Peyer's patch (tissue), 4 donors: ENCODE results near the gene ATXN3. TPM values are rescaled to one million over a fixed set of nuclear protein-coding genes. Genes with fewer than 3 reads are reported as not detected.
A peak's percentile ranks its signal among the peaks of the same experiment; 100 is the strongest.
"Not testable (repeated sequence)": the region's sequence is repeated elsewhere in the genome, so short reads cannot be mapped to it uniquely, and the experiment has no call there.

ENCODE experiments used
- DNase-seq, 3 donors: peaks; one replicate each; pipeline ENCODE4 v3.0.0-alpha.2; 2017 to 2019
- H3K27ac ChIP-seq, 4 donors: fragments of 200-600 bp; sonication (generic); one replicate each; pipeline ENCODE4 v1.5.1; 2016 to 2019
- H3K27me3 ChIP-seq, 2 donors: fragments of 200-600 bp; sonication (generic); one replicate each; pipeline ENCODE4 v1.5.1; 2019
- H3K36me3 ChIP-seq, 3 donors: fragments of 200-600 bp; sonication (generic); one replicate each; pipeline ENCODE4 v1.5.1; 2016 to 2019
- H3K4me1 ChIP-seq, 4 donors: fragments of 200-600 bp; sonication (generic); one replicate each; pipeline ENCODE4 v1.5.1; 2016 to 2019
- H3K4me3 ChIP-seq, 4 donors: fragments of 200-600 bp; sonication (generic); 1 replicate in 3 of 4; 2 replicates in 1 of 4; pipeline ENCODE4 v1.5.1; 2016 to 2019; ENCODE audit warnings: mild to moderate bottlenecking in 1 of 4
- H3K9me3 ChIP-seq, 4 donors: fragments of 200-600 bp; sonication (generic); one replicate each; pipeline ENCODE4 v1.5.1; 2016 to 2019; ENCODE audit warnings: mild to moderate bottlenecking in 1 of 4
- POLR2A ChIP-seq, 2 donors: fragments of 450-650 bp; IDR thresholded peaks; one replicate each; pipeline ENCODE4 v1.5.1; 2017; ENCODE audit warnings: antibody characterized with exemption in 2 of 2, mild to moderate bottlenecking in 2 of 2, moderate library complexity in 2 of 2
- total RNA-seq, 4 donors: library from RNA; depleted of rRNA; stranded (reverse); fragments of >200 nt; gene quantifications; one replicate each; pipeline ENCODE4 v1.1.0, GENCODE V29; 2016
- TF ChIP-seq, protein P1 (sequence below), 6 experiments: fragments of 450-650 bp in 4 of 6; fragments of 200-600 bp in 2 of 6; sonication (generic) in 1 of 6; IDR thresholded peaks; one replicate each; pipeline ENCODE4 v1.5.1; 2017 to 2019; ENCODE audit warnings: antibody characterized with exemption in 6 of 6, mild to moderate bottlenecking in 3 of 6, moderate library complexity in 1 of 6

Gene ATXN3
- total RNA-seq, 4 donors from 2014 or later: 13.3 to 156 (median 23.3) TPM

DNA sequence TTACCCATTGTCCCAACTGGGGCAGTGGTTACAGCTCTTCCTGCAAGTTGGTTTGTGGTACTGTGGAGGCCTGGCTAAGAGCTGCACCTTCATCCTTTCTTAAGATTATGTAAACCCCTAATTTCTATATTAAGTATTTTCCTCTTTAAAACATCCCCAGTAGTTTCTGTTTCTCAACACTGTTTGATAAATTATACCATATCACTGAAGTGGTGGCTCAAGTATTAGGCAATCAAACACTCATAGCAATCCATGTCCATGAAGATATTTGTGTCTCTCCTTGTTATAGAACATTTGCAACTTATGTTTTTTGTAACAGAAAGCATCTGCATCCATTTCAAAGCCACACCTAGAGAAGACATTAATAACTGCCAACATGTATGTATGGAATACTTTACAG, 31.8 kb downstream of the ATXN3 start:
- H3K4me1 ChIP-seq: no peaks in the 10 kb centered on the region
- no peaks in the 10 kb centered on the region for H3K9me3 ChIP-seq
- H3K27ac ChIP-seq: no peak overlapping the region
- no peaks in the 10 kb centered on the region for H3K27me3 ChIP-seq
- no peak overlapping the region for H3K4me3 ChIP-seq
- no peak for DNase-seq
- H3K36me3 ChIP-seq: peaks cover 0 to 60% (median 0%) of the 10 kb centered on the region in 3 donors
- TF ChIP-seq POLR2A (IDR thresholded peaks at IDR 0.05): no peak

DNA sequence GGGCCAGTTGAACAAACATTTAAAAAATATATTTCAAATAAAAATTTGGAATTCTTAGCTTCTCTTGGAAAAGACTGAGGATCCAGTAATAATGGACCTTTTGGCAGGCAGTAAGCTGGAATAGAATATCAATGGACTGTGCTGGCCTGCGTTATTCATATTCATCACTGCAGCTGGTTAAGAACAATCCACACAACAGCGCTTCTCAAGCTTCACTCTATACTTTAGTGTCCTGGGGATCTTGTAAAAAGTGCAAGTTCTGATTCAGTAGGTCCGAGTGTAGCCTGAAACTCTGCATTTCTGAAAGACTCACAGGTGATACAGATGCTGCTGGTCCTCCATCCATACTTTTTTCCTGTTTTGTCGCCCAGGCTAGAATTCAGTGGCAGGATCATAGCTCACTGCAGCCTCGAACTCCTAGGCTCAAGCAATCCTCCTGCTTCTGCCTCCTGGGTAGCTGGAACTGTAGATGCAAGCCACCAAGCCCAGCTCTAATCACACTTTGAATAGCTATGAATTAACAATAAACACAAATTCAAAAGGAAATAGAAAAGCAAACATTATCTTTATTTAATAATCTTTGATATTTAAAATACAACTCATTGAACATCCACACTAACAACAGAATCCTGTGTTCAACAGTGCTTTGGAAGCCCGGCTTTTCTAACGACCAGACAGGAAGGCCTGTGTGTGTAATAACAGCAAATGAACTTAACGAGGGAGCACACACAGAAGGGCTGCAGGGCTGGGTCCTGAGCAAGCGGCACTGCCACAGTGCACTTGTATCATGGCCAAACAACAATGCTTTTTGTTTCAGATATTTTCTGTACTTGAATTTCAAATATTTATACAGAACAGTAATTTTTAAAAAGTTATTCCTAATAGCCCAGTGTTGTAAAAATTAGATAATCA, 48.1 kb downstream of the ATXN3 start:
- Histone ChIP-seq H3K9me3 (no peaks in the 10 kb centered on the region), H3K4me1 (no peaks in the 10 kb centered on the region), H3K36me3 (peaks cover 0 to 4% (median 0%) of the 10 kb centered on the region in 3 donors), H3K4me3 (no peak overlapping the region), H3K27ac (no peak overlapping the region), H3K27me3 (no peaks in the 10 kb centered on the region)
- TF ChIP-seq, protein P1, sequence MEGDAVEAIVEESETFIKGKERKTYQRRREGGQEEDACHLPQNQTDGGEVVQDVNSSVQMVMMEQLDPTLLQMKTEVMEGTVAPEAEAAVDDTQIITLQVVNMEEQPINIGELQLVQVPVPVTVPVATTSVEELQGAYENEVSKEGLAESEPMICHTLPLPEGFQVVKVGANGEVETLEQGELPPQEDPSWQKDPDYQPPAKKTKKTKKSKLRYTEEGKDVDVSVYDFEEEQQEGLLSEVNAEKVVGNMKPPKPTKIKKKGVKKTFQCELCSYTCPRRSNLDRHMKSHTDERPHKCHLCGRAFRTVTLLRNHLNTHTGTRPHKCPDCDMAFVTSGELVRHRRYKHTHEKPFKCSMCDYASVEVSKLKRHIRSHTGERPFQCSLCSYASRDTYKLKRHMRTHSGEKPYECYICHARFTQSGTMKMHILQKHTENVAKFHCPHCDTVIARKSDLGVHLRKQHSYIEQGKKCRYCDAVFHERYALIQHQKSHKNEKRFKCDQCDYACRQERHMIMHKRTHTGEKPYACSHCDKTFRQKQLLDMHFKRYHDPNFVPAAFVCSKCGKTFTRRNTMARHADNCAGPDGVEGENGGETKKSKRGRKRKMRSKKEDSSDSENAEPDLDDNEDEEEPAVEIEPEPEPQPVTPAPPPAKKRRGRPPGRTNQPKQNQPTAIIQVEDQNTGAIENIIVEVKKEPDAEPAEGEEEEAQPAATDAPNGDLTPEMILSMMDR (IDR thresholded peaks at IDR 0.05): no peak
- no peak for TF ChIP-seq POLR2A (IDR thresholded peaks at IDR 0.05)
- no peak for DNase-seq

DNA sequence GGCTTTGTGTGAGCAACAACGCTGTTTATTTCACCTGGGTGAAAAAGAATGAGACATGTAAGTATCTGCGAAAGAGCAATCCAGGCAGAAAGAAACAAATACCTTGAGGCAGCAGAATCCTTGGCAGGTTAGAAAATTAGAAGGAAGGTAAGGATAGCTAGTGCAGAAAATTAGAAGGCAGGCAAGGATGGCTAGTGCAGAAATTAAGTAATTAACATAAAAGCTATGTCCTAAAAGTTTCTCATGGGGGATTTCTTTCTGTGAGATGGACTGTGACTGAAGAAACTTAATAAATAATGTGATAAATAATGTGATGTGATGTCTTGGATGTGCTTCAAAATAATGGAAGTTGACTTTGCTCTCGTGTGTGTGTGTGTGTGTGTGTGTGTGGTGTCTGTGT, 56.6 kb downstream of the ATXN3 start:
- Histone ChIP-seq H3K36me3 (no peaks in the 10 kb centered on the region), H3K4me3 (no peak overlapping the region), H3K27me3 (no peaks in the 10 kb centered on the region), H3K9me3 (peaks cover 0 to 7% (median 0%) of the 10 kb centered on the region in 4 donors), H3K4me1 (no peaks in the 10 kb centered on the region), H3K27ac (no peak overlapping the region)
- TF ChIP-seq POLR2A (IDR thresholded peaks at IDR 0.05): no peak
- TF ChIP-seq, protein P1 (IDR thresholded peaks at IDR 0.05): no peak
- DNase-seq: no peak

DNA sequence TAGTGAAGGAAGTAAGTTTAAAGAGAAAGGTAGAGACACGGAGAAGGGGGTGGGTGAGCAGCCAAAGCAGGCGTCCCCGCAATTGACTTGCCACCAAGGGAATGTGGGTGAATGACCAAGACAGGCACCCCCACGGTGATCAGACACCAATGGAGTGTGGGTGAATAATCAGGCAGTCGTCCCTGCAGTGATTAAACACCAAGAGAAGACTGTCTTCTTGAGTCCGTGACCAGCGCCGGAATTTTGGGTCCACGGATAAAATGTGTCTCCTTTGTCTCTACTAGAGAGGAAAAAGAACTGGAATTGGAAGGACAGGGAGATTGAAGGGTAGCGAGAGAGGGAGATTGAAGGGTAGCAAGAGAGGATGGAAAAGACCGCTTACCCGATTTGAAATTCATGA, 57.2 kb downstream of the ATXN3 start:
- H3K27ac ChIP-seq, H3K4me1 ChIP-seq, H3K9me3 ChIP-seq, H3K27me3 ChIP-seq, DNase-seq, H3K4me3 ChIP-seq, H3K36me3 ChIP-seq: not testable (repeated sequence)

DNA sequence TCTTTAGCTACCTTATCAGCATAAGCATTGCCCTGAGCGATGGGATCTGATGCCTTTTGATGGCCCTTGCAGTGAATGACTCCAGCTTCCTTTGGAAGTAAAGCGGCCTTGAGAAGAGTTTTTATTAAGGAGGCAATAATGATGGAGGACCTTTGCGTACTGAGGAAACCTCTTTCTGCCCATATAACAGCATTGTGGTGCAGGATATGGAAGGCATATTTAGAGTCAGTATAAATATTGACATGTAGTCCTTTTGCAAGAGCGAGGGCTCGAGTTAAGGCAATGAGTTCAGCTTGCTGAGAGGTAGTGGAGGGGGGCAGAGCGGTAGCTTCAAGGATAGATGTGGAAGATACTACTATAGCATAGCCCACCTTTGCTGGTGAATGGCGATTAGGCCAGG, 60.5 kb downstream of the ATXN3 start:
- not testable (repeated sequence) for H3K4me1 ChIP-seq, H3K27me3 ChIP-seq, H3K9me3 ChIP-seq, DNase-seq, H3K4me3 ChIP-seq, H3K27ac ChIP-seq, H3K36me3 ChIP-seq

DNA sequence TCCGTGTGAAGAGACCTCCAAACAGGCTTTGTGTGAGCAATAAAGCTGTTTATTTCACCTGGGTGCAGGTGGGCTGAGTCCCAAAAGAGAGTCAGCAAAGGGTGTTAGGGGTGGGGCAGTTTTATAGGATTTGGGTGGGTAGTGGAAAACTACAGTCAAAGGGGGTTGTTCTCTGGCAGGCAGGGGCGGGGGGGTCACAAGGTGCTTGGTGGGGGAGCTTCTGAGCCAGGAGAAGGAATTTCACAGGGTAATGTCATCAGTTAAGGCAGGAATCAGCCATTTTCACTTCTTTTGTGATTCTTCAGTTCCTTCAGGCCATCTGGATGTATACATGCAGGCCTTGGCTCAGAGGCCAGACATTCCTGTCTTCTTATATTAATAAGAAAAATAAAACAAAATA, 64.6 kb downstream of the ATXN3 start:
- H3K9me3 ChIP-seq, H3K27me3 ChIP-seq, H3K36me3 ChIP-seq, DNase-seq, H3K27ac ChIP-seq, H3K4me3 ChIP-seq: not testable (repeated sequence)
- H3K4me1 ChIP-seq: peaks cover 0 to 19% (median 0%) of the 10 kb centered on the region in 4 donors

DNA sequence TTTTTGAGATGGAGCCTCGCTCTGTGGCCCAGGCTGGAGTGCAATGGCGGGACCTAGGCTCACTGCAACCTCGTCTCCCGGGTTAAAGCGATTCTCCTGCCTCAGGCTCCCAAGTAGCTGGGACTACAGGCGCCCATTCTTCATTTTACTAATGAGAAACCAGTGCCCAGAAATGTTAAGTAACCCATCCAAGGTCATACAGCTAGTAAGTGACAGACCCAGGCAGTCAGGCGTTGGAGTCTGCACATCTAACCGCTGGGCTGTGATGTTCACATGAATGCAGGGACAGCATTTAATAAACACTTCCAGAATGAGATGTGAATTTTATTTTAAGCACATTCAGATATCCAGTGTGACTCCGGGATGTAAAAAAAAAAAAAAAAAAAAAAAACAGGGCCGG, 65.2 kb downstream of the ATXN3 start:
- H3K27ac ChIP-seq: peak overlapping the region in 2 of 4 donors; percentile 88 to 93
- no peaks in the 10 kb centered on the region for H3K27me3 ChIP-seq
- peak overlapping the region in 3 of 4 donors; percentile 62 to 85 (median 73) for H3K4me3 ChIP-seq
- H3K4me1 ChIP-seq: peaks cover 0 to 24% (median 0%) of the 10 kb centered on the region in 4 donors
- no peaks in the 10 kb centered on the region for H3K36me3 ChIP-seq
- peaks cover 0 to 6% (median 0%) of the 10 kb centered on the region in 4 donors for H3K9me3 ChIP-seq
- DNase-seq: no peak
- no peak for TF ChIP-seq POLR2A (IDR thresholded peaks at IDR 0.05)
- TF ChIP-seq, protein P1 (IDR thresholded peaks at IDR 0.05): no peak
